ENCODE data around the gene TOM1L2.

The TOM1L2 gene

DNA sequence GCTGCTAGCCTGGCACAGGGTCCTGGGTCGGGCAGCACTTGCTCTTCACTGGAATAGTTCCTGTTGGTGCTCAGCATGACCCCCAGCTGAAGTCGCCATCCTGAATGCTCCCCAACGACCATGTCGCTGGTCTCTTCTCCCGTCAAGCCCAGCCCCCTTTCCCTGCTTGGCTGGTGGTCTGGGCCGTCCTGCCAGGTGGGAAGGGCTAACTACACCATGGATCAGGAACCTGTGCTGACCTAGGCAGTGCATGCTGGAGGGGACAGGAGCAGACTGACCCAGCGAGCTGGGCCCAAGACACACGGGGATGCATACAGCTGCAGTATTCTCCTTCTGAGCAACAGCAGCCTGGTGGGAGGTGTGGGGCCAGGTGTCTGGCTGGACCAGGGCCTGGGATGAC is 126.2 kb downstream of the TOM1L2 start:
- H3K9ac ChIP-seq (ENCODE audit: low read depth, low read length): no peak overlapping the region
- H3K36me3 ChIP-seq (ENCODE audit: insufficient read depth, low read depth, low read length): no peaks in the 10 kb centered on the region
- H3K4me3 ChIP-seq (ENCODE audit: low read length): no peak overlapping the region
- no peak overlapping the region for H3K27ac ChIP-seq (ENCODE audit: low read length)
- no peaks in the 10 kb centered on the region for H3K27me3 ChIP-seq (ENCODE audit: insufficient read depth, low read length)
- H3K4me1 ChIP-seq (ENCODE audit: insufficient read depth, low read length): peaks cover 13% of the 10 kb centered on the region
- no peaks in the 10 kb centered on the region for H3K9me3 ChIP-seq (ENCODE audit: insufficient read depth, low read depth, low read length)

DNA sequence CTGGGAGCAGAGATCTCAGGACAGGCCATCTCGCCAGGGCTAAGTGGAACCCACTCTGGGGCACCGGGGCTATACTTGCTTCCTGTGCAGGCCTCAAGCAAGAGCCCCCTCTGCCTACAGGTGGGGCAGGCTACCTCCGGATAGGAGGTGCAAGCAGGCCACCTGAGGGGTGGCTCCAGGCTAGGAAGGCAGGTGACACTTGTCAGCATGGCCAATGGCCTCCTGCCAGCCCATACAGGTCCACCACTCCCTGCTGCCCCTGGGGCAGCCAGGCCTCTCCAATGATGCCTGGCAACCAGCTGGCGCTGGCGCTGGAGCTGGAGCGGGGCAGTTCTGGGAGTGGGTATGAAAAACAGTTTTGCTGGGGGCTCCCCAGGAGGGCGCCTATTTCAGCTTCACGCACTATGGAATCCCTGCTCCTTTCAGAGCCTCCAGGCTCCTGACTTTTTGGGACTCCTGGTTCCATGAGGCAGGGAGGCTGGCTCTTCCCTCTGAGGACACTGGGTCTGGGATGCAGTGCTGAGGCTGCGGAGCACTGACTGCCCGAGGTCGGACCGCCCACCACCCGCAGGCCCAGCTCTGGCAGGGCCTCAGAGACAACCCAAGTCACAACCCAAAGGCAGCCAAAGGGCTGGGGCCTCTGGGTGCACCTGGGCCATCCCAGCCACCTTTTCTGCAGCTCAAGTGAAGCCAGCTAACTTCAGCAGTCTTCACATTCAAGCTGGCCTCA is 127.0 kb downstream of the TOM1L2 start:
- Histone ChIP-seq H3K9me3 (ENCODE audit: insufficient read depth, low read depth, low read length) (no peaks in the 10 kb centered on the region), H3K9ac (ENCODE audit: low read depth, low read length) (no peak overlapping the region), H3K4me3 (ENCODE audit: low read length) (no peak overlapping the region), H3K27ac (ENCODE audit: low read length) (no peak overlapping the region), H3K36me3 (ENCODE audit: insufficient read depth, low read depth, low read length) (no peaks in the 10 kb centered on the region), H3K27me3 (ENCODE audit: insufficient read depth, low read length) (no peaks in the 10 kb centered on the region), H3K4me1 (ENCODE audit: insufficient read depth, low read length) (peaks cover 17% of the 10 kb centered on the region)

DNA sequence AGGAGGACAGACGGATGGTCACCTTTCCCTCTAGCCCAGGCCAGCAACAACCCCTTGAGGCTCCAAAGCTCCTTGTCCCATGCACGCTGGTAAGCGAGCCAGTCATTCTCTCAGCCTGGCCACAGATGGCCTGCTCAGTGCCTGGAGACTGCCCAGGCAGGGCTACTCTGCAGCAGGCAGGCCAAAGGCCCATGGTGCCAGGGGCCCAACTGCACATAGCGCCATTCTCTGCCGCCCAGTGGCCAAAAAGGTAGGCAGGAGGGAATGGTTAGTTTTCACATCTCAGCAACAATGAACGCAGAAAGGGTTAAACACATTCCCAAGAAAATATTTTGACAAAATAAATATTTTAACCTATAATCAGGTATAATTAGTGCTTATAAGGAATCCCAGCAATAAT is 127.7 kb downstream of the TOM1L2 start:
- no peak overlapping the region for H3K9ac ChIP-seq (ENCODE audit: low read depth, low read length)
- H3K27ac ChIP-seq (ENCODE audit: low read length): no peak overlapping the region
- no peak overlapping the region for H3K4me3 ChIP-seq (ENCODE audit: low read length)
- peaks cover 14% of the 10 kb centered on the region; the same call in 1 of the 2 replicates for H3K4me1 ChIP-seq (ENCODE audit: insufficient read depth, low read length)
- H3K36me3 ChIP-seq (ENCODE audit: insufficient read depth, low read depth, low read length): no peaks in the 10 kb centered on the region
- H3K27me3 ChIP-seq (ENCODE audit: insufficient read depth, low read length): no peaks in the 10 kb centered on the region
- H3K9me3 ChIP-seq (ENCODE audit: insufficient read depth, low read depth, low read length): no peaks in the 10 kb centered on the region

DNA sequence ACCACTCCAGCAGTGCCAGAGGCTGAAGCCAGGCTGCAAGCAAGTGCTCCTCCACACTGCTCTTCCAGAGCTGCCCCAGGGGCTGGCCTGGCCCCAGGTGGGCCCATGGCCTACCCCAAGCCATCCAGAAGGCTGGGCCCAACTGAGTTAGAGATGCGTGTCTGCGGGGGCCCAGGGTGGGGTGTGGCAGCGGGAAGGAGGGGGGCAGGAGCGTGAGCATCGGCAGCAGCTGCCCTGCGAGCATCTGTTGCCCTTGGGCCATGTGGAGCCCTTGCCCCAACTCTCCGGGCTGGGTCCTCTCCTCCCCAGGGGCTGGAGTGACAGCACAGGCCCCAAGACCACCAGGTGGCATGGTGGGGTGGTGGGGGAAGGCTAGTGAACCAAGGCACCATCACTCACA is 128.1 kb downstream of the TOM1L2 start:
- Histone ChIP-seq H3K36me3 (ENCODE audit: insufficient read depth, low read depth, low read length) (no peaks in the 10 kb centered on the region), H3K27ac (ENCODE audit: low read length) (no peak overlapping the region), H3K4me3 (ENCODE audit: low read length) (no peak overlapping the region), H3K27me3 (ENCODE audit: insufficient read depth, low read length) (no peaks in the 10 kb centered on the region), H3K9me3 (ENCODE audit: insufficient read depth, low read depth, low read length) (no peaks in the 10 kb centered on the region), H3K9ac (ENCODE audit: low read depth, low read length) (no peak overlapping the region), H3K4me1 (ENCODE audit: insufficient read depth, low read length) (peaks cover 18% of the 10 kb centered on the region; the same call in 1 of the 2 replicates)

DNA sequence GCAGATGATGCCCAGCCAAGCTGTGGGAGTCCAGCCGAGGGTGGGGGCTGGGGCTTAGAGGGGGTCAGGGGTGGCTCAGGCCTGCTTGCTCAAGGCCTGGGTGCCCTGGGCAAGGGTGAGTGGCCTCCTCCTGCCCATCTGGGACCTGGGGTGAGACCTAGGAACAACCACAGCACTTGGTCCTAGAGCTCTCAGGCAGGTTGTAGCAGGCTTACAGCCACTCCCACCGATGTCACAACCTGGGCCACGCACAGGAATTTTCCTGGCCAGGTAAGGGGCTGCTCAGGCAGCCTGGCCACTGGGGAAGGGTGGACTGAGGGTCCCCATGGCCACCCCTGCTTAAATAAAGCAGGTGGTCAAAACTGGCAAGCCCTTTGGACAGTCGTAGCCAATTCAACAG is 129.1 kb downstream of the TOM1L2 start:
- Histone ChIP-seq H3K36me3 (ENCODE audit: insufficient read depth, low read depth, low read length) (no peaks in the 10 kb centered on the region), H3K4me1 (ENCODE audit: insufficient read depth, low read length) (peaks cover 25% of the 10 kb centered on the region; the same call in 1 of the 2 replicates), H3K4me3 (ENCODE audit: low read length) (no peak overlapping the region), H3K27ac (ENCODE audit: low read length) (no peak overlapping the region), H3K9ac (ENCODE audit: low read depth, low read length) (no peak overlapping the region), H3K9me3 (ENCODE audit: insufficient read depth, low read depth, low read length) (no peaks in the 10 kb centered on the region), H3K27me3 (ENCODE audit: insufficient read depth, low read length) (no peaks in the 10 kb centered on the region)

DNA sequence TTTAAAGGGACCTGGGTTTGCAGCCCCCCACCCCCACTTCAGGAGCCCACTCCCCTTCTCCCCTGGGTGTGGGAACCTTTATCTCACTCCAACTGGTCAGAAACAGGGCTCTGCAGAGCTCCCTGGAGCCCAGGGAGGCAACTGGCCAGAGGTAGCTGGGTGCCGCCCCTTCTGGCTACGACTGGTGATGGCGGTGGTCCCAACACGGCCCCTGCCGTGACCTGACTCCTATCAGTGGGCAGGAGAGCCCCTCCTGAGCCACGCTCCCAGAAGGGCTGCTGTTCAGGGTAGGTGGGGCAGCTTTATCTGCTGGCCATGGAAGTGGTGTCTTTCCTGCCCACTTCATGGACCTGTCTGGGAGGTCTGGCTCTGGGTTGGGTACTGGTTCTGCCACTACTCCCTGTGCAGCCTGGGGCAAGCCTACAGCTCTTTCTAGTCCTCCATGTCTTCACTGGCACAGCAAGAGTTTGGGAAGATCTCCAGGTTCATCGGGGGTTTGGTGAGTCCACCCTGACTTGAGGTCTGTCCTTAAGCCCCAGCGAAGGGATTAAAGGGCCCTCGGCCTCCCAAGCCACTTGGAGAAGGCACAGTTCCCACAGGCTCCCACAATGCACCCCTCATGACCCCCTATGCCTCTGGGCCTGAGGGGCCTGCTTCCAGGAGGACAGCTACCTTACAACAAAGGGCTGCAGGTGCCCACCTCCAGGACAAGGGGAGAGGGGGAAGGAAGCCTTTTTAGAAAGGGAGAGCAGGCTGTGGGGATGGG is 129.9 kb downstream of the TOM1L2 start:
- peaks cover 33% of the 10 kb centered on the region; the same call in 1 of the 2 replicates for H3K4me1 ChIP-seq (ENCODE audit: insufficient read depth, low read length)
- H3K36me3 ChIP-seq (ENCODE audit: insufficient read depth, low read depth, low read length): no peaks in the 10 kb centered on the region
- H3K4me3 ChIP-seq (ENCODE audit: low read length): no peak overlapping the region
- H3K9me3 ChIP-seq (ENCODE audit: insufficient read depth, low read depth, low read length): no peaks in the 10 kb centered on the region
- H3K27me3 ChIP-seq (ENCODE audit: insufficient read depth, low read length): no peaks in the 10 kb centered on the region
- no peak overlapping the region for H3K9ac ChIP-seq (ENCODE audit: low read depth, low read length)
- H3K27ac ChIP-seq (ENCODE audit: low read length): no peak overlapping the region

DNA sequence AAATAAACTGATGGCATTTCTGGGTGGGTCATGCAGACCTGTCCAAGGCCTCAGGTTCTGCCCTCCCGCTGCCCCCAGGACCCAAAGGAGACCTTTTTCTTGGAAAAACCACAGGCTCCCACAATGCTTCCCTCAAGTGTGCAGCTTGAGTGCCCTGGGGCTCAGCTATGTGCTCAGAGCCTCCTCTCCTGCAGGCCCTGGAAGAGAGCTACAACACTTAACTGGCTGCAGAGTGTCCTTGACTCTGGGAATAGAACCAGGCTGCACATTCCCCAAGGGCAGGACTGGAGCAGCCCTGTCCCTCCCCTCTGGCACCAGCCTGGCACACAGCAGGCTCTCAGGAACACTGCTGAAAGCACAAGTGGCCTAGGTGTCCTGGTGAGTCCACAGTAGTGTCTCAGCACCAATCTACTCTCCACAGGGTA is 130.6 kb downstream of the TOM1L2 start:
- Histone ChIP-seq H3K4me1 (ENCODE audit: insufficient read depth, low read length) (peaks cover 35% of the 10 kb centered on the region; the same call in 1 of the 2 replicates), H3K27ac (ENCODE audit: low read length) (no peak overlapping the region)

DNA sequence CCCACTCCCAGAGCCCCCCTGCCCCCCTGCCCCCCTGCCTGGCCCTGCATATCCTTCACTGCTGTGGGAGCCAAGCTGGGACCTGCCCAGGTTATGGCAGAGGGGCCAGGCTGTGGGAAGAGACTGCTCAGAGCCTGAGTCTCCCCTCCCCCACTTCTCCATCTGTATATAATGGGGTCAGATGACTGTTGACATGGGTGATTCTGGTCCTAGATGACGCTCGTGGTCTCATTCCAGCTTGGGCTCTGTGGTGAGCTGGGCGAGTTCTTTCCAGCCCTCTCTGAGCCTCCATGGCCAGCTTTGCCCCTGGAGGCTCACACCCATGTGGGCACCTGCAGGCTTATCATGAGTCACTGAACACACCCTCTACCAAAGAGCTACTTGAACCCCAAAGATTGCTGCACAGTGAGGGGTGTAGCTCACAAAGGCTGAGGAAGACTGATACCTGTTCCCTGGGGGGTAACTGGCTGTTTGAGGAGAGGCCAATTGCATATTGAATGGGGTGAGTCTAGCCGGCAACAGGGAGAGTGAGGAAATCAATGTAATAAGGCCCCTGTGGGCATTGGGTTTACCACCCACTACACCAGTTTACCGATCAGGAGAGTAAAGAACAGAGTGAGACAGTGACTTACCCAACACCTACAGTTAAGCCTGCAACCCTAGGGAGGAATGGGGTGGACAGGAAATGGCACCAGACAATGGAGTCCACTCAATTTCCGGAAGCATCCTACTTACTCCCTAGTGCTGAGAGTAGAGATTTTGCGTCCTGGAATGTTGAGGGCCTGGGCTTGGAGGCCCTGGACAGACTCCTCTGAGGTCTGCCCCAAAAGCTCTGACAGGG is 131.2 kb downstream of the TOM1L2 start:
- Histone ChIP-seq H3K9me3 (ENCODE audit: insufficient read depth, low read depth, low read length) (no peaks in the 10 kb centered on the region), H3K36me3 (ENCODE audit: insufficient read depth, low read depth, low read length) (no peaks in the 10 kb centered on the region), H3K4me1 (ENCODE audit: insufficient read depth, low read length) (peaks cover 35% of the 10 kb centered on the region; the same call in 1 of the 2 replicates), H3K27ac (ENCODE audit: low read length) (peak overlapping the region; percentile 4), H3K27me3 (ENCODE audit: insufficient read depth, low read length) (no peaks in the 10 kb centered on the region), H3K4me3 (ENCODE audit: low read length) (peak overlapping the region; percentile 61; the same call in 1 of the 2 replicates), H3K9ac (ENCODE audit: low read depth, low read length) (peak overlapping the region; percentile 81; the same call in 1 of the 2 replicates)

More for the DNA sequence above, 130.6 kb downstream of the TOM1L2 start:
- no peaks in the 10 kb centered on the region for H3K9me3 ChIP-seq (ENCODE audit: insufficient read depth, low read depth, low read length)
- no peaks in the 10 kb centered on the region for H3K27me3 ChIP-seq (ENCODE audit: insufficient read depth, low read length)
- H3K4me3 ChIP-seq (ENCODE audit: low read length): no peak overlapping the region
- H3K36me3 ChIP-seq (ENCODE audit: insufficient read depth, low read depth, low read length): no peaks in the 10 kb centered on the region
- H3K9ac ChIP-seq (ENCODE audit: low read depth, low read length): no peak overlapping the region; the same call in 1 of the 2 replicates

DNA sequence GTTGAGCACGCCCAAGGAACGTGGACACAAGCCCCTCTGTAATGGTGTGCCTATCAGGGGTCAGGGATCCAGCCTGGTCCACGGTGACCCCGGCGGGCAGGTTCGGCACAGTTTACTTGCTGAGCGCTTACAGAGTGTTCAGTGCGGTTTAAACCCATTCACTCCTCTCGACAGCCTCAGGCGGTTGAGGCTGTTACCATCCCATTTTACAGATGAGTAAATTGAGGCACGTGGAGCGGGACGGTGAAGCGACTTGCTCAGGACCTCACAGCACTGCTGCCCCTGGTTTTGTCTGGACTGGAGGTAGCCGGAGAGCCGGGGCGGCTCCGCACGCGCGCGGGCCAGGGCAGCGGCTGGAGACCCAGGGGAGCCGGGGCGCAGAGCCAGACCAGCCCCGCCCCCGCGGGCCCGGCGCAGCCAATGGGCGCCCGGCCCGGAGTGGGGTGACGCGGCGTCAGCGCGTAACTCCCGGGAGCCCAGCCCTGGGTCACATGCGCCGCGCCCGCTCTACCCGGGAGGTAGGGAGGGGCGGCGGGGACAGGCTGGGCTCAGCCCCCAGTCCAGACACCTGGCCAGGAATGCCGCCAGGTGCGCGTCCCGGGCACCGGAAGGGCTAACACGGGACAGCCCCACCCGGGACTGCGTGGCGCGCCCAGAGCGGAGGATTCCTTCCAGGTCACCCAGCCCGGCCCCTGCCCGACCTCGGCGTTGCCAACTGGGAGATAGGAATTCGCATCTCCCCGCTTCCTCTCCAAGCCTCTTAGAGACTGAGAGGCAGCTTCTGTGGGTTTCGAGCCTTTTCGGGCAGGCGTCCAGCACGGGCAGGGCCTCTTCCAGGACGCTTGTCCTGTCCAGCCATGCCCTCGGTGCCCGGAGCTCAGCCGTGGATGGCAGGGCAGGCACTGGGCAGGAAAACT is 132.2 kb downstream of the TOM1L2 start:
- Histone ChIP-seq H3K4me3 (ENCODE audit: low read length) (peak overlapping the region; percentile 63), H3K27me3 (ENCODE audit: insufficient read depth, low read length) (peaks cover 4% of the 10 kb centered on the region; the same call in 1 of the 2 replicates), H3K27ac (ENCODE audit: low read length) (peak overlapping the region; percentile 67), H3K9ac (ENCODE audit: low read depth, low read length) (peak overlapping the region; percentile 85; the same call in 1 of the 2 replicates), H3K9me3 (ENCODE audit: insufficient read depth, low read depth, low read length) (no peaks in the 10 kb centered on the region), H3K4me1 (ENCODE audit: insufficient read depth, low read length) (peaks cover 38% of the 10 kb centered on the region; the same call in 1 of the 2 replicates), H3K36me3 (ENCODE audit: insufficient read depth, low read depth, low read length) (peaks cover 6% of the 10 kb centered on the region; the same call in 1 of the 2 replicates)
